ENCODE data around the gene TUSC2. TPM values are rescaled to one million over a fixed set of nuclear protein-coding genes. Genes with fewer than 3 reads are reported as not detected.

The TUSC2 gene
- total and polyA plus RNA-seq, 2 of the 13 experiments (the other 11 are each of a cell fraction or from before 2014, with no cell fraction given) = 36.7 to 39.1 TPM

DNA sequence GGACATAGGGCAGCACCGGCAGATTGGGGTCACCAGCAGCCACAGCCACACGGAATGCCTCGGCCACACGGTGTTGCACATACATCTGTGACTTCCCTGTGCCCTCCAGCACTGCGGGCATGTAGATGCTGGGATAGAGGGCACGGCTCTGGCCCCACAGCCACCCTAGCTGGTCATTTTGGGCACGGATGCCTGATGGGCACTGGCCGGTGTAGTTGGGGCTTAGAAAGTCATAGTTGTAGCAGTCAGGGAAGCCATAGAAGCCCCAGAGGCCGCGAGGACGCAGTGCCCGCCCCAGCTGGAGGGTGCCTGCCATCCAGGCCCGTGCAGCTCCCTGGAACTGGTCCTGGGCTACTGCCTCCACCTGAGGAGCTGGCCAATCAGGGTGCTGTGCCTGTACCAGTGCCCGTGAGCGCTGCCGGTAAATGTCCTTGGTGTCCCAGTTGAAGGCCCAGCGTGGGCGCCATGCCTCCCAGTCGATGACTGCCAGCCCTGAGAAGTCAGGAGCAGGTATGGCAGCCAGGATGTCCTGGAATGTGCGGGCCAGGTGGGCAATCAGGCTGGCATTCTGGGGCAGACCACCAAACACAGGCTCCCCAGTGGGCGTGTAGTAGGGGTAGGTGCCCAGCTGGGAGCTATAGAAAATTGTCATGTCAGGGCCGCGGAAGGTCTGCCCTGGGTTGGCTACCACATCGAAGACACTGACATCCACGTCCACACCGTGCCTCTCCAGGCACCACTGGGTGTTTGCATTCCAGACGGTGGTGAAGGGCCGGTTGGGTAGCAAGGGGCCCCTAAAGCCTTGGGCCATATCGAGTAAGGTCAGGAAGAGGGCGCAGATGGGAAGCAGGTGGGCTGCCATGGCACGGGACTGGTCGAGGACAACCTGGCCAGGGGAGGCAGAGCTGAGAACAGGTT is 25.7 kb downstream of the TUSC2 start (continued):
- TF ChIP-seq, protein P1, sequence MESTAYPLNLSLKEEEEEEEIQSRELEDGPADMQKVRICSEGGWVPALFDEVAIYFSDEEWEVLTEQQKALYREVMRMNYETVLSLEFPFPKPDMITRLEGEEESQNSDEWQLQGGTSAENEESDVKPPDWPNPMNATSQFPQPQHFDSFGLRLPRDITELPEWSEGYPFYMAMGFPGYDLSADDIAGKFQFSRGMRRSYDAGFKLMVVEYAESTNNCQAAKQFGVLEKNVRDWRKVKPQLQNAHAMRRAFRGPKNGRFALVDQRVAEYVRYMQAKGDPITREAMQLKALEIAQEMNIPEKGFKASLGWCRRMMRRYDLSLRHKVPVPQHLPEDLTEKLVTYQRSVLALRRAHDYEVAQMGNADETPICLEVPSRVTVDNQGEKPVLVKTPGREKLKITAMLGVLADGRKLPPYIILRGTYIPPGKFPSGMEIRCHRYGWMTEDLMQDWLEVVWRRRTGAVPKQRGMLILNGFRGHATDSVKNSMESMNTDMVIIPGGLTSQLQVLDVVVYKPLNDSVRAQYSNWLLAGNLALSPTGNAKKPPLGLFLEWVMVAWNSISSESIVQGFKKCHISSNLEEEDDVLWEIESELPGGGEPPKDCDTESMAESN (CRISPR knock-in tag; conservative IDR thresholded peaks at IDR 0.05) = no peak
- TF ChIP-seq TAF1 (CRISPR knock-in tag; IDR thresholded peaks at IDR 0.05) (no peak), RNF2 (conservative IDR thresholded peaks at IDR 0.05; ENCODE audit: low read depth) (no peak), ZKSCAN8 (CRISPR knock-in tag; IDR thresholded peaks at IDR 0.05; ENCODE audit: borderline replicate concordance) (no peak), TEAD2 (CRISPR knock-in tag; IDR thresholded peaks at IDR 0.05) (no peak), ETV6 (CRISPR knock-in tag; conservative IDR thresholded peaks at IDR 0.05) (no peak), MTA1 (CRISPR knock-in tag; IDR thresholded peaks at IDR 0.05; ENCODE audit: borderline replicate concordance) (peak; percentile 44; the same call in 1 of the 2 replicates), SMAD9 (CRISPR knock-in tag; IDR thresholded peaks at IDR 0.05) (no peak), ASH2L (IDR thresholded peaks at IDR 0.05; ENCODE audit: insufficient read length, low read depth, low read length) (no peak), PITX1 (CRISPR knock-in tag; IDR thresholded peaks at IDR 0.05) (no peak)
- TF ChIP-seq, protein P2, sequence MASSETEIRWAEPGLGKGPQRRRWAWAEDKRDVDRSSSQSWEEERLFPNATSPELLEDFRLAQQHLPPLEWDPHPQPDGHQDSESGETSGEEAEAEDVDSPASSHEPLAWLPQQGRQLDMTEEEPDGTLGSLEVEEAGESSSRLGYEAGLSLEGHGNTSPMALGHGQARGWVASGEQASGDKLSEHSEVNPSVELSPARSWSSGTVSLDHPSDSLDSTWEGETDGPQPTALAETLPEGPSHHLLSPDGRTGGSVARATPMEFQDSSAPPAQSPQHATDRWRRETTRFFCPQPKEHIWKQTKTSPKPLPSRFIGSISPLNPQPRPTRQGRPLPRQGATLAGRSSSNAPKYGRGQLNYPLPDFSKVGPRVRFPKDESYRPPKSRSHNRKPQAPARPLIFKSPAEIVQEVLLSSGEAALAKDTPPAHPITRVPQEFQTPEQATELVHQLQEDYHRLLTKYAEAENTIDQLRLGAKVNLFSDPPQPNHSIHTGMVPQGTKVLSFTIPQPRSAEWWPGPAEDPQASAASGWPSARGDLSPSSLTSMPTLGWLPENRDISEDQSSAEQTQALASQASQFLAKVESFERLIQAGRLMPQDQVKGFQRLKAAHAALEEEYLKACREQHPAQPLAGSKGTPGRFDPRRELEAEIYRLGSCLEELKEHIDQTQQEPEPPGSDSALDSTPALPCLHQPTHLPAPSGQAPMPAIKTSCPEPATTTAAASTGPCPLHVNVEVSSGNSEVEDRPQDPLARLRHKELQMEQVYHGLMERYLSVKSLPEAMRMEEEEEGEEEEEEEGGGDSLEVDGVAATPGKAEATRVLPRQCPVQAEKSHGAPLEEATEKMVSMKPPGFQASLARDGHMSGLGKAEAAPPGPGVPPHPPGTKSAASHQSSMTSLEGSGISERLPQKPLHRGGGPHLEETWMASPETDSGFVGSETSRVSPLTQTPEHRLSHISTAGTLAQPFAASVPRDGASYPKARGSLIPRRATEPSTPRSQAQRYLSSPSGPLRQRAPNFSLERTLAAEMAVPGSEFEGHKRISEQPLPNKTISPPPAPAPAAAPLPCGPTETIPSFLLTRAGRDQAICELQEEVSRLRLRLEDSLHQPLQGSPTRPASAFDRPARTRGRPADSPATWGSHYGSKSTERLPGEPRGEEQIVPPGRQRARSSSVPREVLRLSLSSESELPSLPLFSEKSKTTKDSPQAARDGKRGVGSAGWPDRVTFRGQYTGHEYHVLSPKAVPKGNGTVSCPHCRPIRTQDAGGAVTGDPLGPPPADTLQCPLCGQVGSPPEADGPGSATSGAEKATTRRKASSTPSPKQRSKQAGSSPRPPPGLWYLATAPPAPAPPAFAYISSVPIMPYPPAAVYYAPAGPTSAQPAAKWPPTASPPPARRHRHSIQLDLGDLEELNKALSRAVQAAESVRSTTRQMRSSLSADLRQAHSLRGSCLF (CRISPR knock-in tag; IDR thresholded peaks at IDR 0.05; ENCODE audit: borderline replicate concordance) = no peak
- TF ChIP-seq, protein P3, sequence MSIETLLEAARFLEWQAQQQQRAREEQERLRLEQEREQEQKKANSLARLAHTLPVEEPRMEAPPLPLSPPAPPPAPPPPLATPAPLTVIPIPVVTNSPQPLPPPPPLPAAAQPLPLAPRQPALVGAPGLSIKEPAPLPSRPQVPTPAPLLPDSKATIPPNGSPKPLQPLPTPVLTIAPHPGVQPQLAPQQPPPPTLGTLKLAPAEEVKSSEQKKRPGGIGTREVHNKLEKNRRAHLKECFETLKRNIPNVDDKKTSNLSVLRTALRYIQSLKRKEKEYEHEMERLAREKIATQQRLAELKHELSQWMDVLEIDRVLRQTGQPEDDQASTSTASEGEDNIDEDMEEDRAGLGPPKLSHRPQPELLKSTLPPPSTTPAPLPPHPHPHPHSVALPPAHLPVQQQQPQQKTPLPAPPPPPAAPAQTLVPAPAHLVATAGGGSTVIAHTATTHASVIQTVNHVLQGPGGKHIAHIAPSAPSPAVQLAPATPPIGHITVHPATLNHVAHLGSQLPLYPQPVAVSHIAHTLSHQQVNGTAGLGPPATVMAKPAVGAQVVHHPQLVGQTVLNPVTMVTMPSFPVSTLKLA (IDR thresholded peaks at IDR 0.05) = no peak
- TF ChIP-seq, protein P4, sequence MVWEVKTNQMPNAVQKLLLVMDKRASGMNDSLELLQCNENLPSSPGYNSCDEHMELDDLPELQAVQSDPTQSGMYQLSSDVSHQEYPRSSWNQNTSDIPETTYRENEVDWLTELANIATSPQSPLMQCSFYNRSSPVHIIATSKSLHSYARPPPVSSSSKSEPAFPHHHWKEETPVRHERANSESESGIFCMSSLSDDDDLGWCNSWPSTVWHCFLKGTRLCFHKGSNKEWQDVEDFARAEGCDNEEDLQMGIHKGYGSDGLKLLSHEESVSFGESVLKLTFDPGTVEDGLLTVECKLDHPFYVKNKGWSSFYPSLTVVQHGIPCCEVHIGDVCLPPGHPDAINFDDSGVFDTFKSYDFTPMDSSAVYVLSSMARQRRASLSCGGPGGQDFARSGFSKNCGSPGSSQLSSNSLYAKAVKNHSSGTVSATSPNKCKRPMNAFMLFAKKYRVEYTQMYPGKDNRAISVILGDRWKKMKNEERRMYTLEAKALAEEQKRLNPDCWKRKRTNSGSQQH (CRISPR knock-in tag; IDR thresholded peaks at IDR 0.05; ENCODE audit: low read depth) = no peak
- TF ChIP-seq, protein P5, sequence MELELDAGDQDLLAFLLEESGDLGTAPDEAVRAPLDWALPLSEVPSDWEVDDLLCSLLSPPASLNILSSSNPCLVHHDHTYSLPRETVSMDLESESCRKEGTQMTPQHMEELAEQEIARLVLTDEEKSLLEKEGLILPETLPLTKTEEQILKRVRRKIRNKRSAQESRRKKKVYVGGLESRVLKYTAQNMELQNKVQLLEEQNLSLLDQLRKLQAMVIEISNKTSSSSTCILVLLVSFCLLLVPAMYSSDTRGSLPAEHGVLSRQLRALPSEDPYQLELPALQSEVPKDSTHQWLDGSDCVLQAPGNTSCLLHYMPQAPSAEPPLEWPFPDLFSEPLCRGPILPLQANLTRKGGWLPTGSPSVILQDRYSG (CRISPR knock-in tag; IDR thresholded peaks at IDR 0.05) = no peak
- TF ChIP-seq, protein P6, sequence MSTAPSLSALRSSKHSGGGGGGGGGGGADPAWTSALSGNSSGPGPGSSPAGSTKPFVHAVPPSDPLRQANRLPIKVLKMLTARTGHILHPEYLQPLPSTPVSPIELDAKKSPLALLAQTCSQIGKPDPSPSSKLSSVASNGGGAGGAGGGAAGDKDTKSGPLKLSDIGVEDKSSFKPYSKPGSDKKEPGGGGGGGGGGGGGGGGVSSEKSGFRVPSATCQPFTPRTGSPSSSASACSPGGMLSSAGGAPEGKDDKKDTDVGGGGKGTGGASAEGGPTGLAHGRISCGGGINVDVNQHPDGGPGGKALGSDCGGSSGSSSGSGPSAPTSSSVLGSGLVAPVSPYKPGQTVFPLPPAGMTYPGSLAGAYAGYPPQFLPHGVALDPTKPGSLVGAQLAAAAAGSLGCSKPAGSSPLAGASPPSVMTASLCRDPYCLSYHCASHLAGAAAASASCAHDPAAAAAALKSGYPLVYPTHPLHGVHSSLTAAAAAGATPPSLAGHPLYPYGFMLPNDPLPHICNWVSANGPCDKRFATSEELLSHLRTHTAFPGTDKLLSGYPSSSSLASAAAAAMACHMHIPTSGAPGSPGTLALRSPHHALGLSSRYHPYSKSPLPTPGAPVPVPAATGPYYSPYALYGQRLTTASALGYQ (CRISPR knock-in tag; IDR thresholded peaks at IDR 0.05) = peak; percentile 3; the same call in 1 of the 2 replicates

All from HepG2 (cell line).